NB4 (cell line): ENCODE results near the gene ARHGAP25.
A peak's percentile ranks its signal among the peaks of the same experiment; 100 is the strongest.
"Not testable (repeated sequence)": the region's sequence is repeated elsewhere in the genome, so short reads cannot be mapped to it uniquely, and the experiment has no call there.

ENCODE experiments used
- DNase-seq: peaks from one replicate; pipeline ENCODE4 v3.0.0; 2010; ENCODE audit warnings: low read depth
- H3K4me3 ChIP-seq: one replicate; pipeline ENCODE4 v1.5.1; 2011; ENCODE audit warnings: mild to moderate bottlenecking, low read depth, low read length, moderate library complexity
- MYC ChIP-seq: IDR thresholded peaks from 2 replicates; pipeline ENCODE4 v1.6.1; 2011; ENCODE audit warnings: low read depth, low read length
- POLR2A ChIP-seq: IDR thresholded peaks from 2 replicates; pipeline ENCODE4 v1.6.1; 2011; ENCODE audit warnings: mild to moderate bottlenecking; ENCODE audit not compliant: insufficient read length; ENCODE audit errors: extremely low read depth
- TF ChIP-seq, protein P1 (sequence below): IDR thresholded peaks from one replicate; pipeline ENCODE4 v1.5.1; 2012; ENCODE audit warnings: low read depth, low read length
- TF ChIP-seq, protein P2 (sequence below): IDR thresholded peaks from 2 replicates; pipeline ENCODE4 v1.6.1; 2011; ENCODE audit warnings: low read depth, low read length

Gene ARHGAP25

DNA sequence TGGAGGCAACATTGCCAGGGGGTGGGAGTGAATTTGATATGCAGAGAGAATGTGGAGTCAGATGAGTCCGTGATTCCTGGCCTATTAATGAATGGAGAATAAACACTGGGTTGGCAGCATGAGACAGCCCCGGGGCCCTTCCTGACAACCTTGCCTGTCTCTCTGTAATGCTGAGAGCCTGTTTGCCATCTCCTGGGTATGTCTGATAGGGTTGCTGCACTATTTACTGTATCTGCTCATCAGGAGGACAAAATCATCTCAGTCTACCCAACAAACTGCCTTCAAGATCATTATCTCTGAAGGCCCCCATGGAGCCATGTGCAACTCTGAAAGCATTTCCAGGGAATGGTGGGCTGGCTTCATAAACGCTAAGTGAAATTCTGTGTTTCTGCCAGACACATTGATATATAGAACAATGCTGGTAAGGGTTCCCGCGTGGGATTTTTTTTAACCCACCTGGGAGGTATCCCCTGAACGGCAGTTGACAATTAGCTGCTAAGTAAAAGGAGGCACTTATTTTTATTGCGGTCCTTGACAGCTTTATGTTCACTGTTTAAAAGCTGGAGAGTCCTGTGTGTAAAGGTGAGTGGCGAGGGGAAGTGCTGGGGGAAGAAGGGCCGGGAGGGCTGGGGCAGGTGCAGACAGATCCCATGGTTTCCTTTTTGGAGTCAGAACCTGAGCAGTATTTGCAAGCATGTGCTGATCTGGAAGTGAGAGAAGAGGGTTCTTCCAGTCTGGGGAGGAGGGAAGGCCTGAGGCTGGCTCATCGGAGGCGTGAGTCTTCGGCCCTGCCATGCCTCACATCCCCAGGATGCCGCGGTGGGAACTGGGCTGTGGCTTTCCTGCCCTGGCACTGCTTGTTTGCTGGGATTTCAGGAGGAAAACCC lies 64.8 kb downstream of the ARHGAP25 start:
- DNase-seq: no peak
- H3K4me3 ChIP-seq: no peak overlapping the region
- TF ChIP-seq, protein P1, sequence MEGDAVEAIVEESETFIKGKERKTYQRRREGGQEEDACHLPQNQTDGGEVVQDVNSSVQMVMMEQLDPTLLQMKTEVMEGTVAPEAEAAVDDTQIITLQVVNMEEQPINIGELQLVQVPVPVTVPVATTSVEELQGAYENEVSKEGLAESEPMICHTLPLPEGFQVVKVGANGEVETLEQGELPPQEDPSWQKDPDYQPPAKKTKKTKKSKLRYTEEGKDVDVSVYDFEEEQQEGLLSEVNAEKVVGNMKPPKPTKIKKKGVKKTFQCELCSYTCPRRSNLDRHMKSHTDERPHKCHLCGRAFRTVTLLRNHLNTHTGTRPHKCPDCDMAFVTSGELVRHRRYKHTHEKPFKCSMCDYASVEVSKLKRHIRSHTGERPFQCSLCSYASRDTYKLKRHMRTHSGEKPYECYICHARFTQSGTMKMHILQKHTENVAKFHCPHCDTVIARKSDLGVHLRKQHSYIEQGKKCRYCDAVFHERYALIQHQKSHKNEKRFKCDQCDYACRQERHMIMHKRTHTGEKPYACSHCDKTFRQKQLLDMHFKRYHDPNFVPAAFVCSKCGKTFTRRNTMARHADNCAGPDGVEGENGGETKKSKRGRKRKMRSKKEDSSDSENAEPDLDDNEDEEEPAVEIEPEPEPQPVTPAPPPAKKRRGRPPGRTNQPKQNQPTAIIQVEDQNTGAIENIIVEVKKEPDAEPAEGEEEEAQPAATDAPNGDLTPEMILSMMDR: no peak
- TF ChIP-seq MYC (no peak), POLR2A (no peak)
- TF ChIP-seq, protein P2, sequence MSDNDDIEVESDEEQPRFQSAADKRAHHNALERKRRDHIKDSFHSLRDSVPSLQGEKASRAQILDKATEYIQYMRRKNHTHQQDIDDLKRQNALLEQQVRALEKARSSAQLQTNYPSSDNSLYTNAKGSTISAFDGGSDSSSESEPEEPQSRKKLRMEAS: no peak

DNA sequence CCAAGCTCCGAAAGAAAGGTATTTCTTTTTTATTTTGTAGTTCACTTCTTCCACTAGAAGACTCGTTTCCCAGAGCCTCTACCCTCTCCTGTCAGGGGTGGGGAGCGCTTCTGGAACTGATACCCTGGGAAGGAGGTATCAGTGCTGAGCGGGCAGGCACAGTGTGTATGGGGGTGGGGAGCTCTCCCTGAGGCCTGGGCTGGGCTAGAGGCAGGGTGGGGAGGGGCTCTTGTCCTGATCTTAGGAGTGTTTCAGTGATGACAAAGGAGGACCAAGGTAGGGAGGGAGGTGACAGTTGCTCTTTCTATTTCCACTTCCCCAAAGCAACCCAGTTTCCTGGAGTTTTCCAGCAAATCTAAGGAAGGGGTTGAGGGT lies 65.4 kb downstream of the ARHGAP25 start:
- no peak for DNase-seq
- TF ChIP-seq, protein P1: no peak
- TF ChIP-seq MYC (no peak), POLR2A (no peak)
- TF ChIP-seq, protein P2: no peak
- H3K4me3 ChIP-seq: no peak overlapping the region

DNA sequence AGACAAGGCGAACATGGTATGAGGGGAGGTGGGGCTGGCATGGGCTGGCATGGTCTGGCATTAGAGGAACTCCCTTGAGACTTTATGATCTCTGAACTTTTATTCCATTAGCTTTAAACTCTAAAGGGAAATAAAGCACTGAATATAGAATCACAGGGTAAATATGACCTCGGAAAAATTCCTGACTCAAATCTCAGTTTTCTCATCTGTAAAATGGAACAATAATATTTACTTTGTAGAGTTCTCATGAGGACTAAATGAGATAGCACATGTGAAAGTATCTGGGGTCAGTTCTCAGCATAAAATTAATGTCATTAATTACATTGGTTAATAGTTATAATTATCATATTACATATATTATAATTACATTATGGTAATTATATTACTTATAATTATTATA lies 65.9 kb downstream of the ARHGAP25 start:
- no peak for DNase-seq
- H3K4me3 ChIP-seq: no peak overlapping the region
- TF ChIP-seq, protein P2: no peak
- TF ChIP-seq, protein P1: no peak
- TF ChIP-seq MYC (no peak), POLR2A (no peak)

DNA sequence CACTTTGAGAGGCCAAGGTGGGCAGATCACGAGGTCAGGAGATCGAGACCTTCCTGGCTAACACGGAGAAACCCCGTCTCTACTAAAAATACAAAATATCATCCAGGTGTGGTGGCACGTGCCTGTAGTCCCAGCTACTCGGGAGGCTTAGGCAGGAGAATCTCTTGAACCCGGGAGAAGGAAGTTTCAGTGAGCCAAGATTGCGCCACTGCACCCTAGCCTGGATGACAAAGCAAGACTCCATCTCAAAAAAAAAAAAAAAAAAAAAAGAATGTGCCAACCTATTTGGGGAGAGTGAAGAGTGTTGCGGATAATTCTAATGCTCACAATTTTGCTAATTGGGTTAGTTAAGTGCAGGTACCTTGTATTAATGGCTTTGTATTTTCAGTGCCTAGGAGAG lies 67.5 kb downstream of the ARHGAP25 start:
- DNase-seq: peak; percentile 41
- not testable (repeated sequence) for H3K4me3 ChIP-seq

DNA sequence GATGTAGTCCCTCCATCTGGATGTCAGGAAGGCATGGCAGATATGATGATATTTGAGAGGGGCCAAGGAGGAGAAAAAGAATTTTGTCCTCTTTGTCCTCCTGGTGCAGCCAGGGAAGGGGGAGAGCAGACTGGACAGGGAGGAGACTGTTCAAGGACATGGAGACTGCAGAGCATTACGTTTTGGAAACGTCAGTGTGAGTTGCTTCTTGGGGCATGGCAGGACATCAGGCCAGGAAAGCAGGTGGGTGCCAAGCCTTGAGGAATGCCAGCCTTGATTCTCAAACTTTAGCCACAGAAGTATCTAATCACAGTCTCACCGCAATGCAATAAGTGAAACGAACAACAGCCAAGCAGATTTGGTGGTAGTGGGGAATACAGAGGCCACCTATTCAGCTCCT lies 70.4 kb downstream of the ARHGAP25 start:
- TF ChIP-seq MYC: no peak
- TF ChIP-seq, protein P2: no peak
- TF ChIP-seq, protein P1: no peak
- TF ChIP-seq POLR2A: no peak
- H3K4me3 ChIP-seq: no peak overlapping the region
- DNase-seq: no peak

DNA sequence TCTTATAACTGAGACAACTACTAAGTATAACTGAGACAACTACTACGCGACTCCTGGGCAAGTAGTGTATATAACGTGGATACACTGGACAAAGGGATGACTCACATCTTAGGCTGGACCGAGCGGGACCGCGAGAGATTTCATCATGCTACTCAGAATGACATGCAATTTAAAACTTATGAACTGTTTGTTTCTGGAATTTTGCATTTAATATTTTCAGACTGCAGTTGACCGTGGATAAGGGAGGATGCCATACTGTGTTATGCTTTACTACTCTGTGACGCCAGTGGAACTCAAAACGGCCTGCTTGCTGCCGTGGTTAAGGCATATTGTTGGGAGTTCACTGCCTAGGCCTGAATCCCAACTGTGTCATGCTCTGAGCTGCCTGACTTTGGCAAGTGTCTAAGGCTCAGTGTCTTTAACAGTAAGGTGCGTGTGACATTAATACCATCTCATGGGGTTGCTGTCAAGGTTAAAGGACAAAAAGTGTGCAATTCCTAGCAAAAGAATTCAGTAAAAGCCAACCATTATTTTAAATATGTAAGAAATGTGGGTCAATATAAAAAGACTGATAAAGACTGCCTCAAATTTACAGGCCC lies 72.0 kb downstream of the ARHGAP25 start:
- DNase-seq: peak; percentile 62
- TF ChIP-seq, protein P1: no peak
- TF ChIP-seq, protein P2: no peak
- TF ChIP-seq POLR2A (no peak), MYC (no peak)
- H3K4me3 ChIP-seq: no peak overlapping the region
